T-helper 17 cell (primary cell): ENCODE data around the gene SGCB. TPM values are rescaled to one million over a fixed set of nuclear protein-coding genes. Genes with fewer than 3 reads are reported as not detected.
A peak's percentile ranks its signal among the peaks of the same experiment; 100 is the strongest.

ENCODE experiments used
- ATAC-seq: fragments of 150-1000 bp; cut with Tn5 transposase; 2 replicates; pipeline ENCODE4 v1.10.0; 2021; ENCODE audit warnings: mild to moderate bottlenecking, moderate library complexity
- DNase-seq, 3 donors: peaks; one replicate each; pipeline versions ENCODE4 v3.0.0 to v3.0.0-alpha.2; 2020 to 2021
- H3K9me3 ChIP-seq: one replicate; pipeline ENCODE4 v1.7.0; 2013; ENCODE audit warnings: low read length, mild to moderate bottlenecking; ENCODE audit not compliant: control insufficient read depth, poor library complexity, severe bottlenecking
- H3K27ac Mint-ChIP-seq: one replicate; pipeline ENCODE4 v1.8.0; 2022; ENCODE audit warnings: mild to moderate bottlenecking, moderate library complexity, mixed read lengths
- H3K27me3 Mint-ChIP-seq: one replicate; pipeline ENCODE4 v1.8.0; 2022; ENCODE audit warnings: mixed read lengths
- H3K36me3 Mint-ChIP-seq: one replicate; pipeline ENCODE4 v1.8.0; 2022; ENCODE audit warnings: low read depth, mixed read lengths
- H3K4me1 Mint-ChIP-seq: one replicate; pipeline ENCODE4 v1.8.0; 2022; ENCODE audit warnings: mild to moderate bottlenecking, mixed read lengths
- H3K4me3 Mint-ChIP-seq: one replicate; pipeline ENCODE4 v1.8.0; 2022; ENCODE audit warnings: mild to moderate bottlenecking, moderate library complexity, mixed read lengths
- total RNA-seq, 4 donors: library from RNA in 2 of 4; stranded (reverse) in 2 of 4; gene quantifications; one replicate each; pipeline ENCODE4 v1.2.3 and lab custom pipeline; 2022 to 2026

SGCB gene
- total RNA-seq, 2 donors from 2014 or later, result 5.6 to 6.6 TPM

- Mint-ChIP-seq H3K27me3 (peaks cover 77% of the 10 kb centered on the region), H3K36me3 (peaks cover 5% of the 10 kb centered on the region), H3K4me1 (peaks cover 13% of the 10 kb centered on the region), H3K4me3 (peak overlapping the region; percentile 84), H3K27ac (no peak overlapping the region)
- ATAC-seq (peak; percentile 54), DNase-seq (no peak)
- no peaks in the 10 kb centered on the region for H3K9me3 ChIP-seq
Observed at GRCh38 chr4:52051615-52052474, 13.7 kb upstream of the SGCB start.

DNA sequence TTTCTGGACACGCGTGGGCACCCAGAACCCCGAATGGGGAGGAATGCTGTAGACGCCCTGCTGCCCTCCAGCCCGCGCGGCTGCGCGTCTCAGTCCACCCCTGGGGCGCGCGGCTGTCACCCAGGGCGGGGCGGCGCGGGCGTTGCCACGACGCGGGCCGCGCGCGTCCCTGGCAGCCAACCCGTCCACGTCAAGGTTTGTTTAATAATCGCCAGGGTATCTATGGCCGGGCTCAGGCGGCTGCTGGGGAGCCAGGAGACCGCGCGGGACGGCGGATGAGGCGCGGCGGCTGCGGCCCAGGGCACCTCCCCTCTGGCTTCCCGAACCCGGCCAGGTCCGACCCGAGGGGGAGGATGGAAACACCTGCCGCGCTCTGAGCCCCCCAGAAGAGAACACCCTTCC lies 13.1 kb upstream of the SGCB start, which contains the start of gene SPATA18:
SPATA18 (plus strand) TSS at position 92 of the 402 bp plus-strand sequence. CDS start 401 bp downstream, outside the sequence.
- peaks cover 5% of the 10 kb centered on the region for H3K36me3 Mint-ChIP-seq
- H3K4me1 Mint-ChIP-seq, result peaks cover 13% of the 10 kb centered on the region
- no peak within 1 kb of the TSS for H3K27ac Mint-ChIP-seq
- ATAC-seq, result peak; percentile 65
- H3K9me3 ChIP-seq, result no peaks in the 10 kb centered on the region
- no peak for DNase-seq
- H3K4me3 Mint-ChIP-seq, result peak within 1 kb of the TSS; percentile 84
- peaks cover 77% of the 10 kb centered on the region for H3K27me3 Mint-ChIP-seq

- H3K27me3 Mint-ChIP-seq, result peaks cover 79% of the 10 kb centered on the region
- peaks cover 13% of the 10 kb centered on the region for H3K4me1 Mint-ChIP-seq
- H3K36me3 Mint-ChIP-seq, result peaks cover 5% of the 10 kb centered on the region
- ATAC-seq, result no peak
- no peaks in the 10 kb centered on the region for H3K9me3 ChIP-seq
- no peak overlapping the region for H3K27ac Mint-ChIP-seq
- DNase-seq, result no peak
- H3K4me3 Mint-ChIP-seq, result no peak overlapping the region
Observed at GRCh38 chr4:52049266-52049665, 11.2 kb upstream of the SGCB start.

DNA sequence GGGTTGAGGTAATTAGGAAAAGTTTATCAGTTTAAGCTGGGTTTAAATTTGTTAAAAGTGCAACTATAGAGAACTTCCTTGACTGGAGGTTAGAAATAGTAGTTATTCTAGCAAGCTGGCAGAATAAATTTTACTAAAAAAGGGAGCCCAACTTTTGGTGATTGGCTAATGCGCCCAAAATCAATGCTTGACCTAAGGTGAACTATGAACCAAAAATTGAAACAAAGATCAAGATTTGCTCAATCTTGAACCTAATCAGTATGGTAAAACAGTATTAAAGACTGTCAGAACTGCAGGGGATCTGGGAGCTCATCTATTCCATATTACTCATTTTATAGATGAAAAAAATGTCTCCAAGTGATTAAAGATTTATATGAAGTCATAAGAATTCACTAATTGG lies 6.9 kb upstream of the SGCB start:
- DNase-seq, result no peak
- Mint-ChIP-seq H3K4me3 (no peak overlapping the region), H3K27me3 (peaks cover 86% of the 10 kb centered on the region), H3K4me1 (no peaks in the 10 kb centered on the region), H3K36me3 (peaks cover 5% of the 10 kb centered on the region), H3K27ac (no peak overlapping the region)
- H3K9me3 ChIP-seq, result no peaks in the 10 kb centered on the region
- ATAC-seq, result no peak

GRCh38 chr4:52037689-52038102 lies 403 bp downstream of the SGCB start:
- H3K36me3 Mint-ChIP-seq, result peaks cover 14% of the 10 kb centered on the region
- H3K9me3 ChIP-seq, result no peaks in the 10 kb centered on the region
- DNase-seq, result no peak
- peaks cover 29% of the 10 kb centered on the region for H3K4me1 Mint-ChIP-seq
- peak overlapping the region; percentile 84 for H3K27ac Mint-ChIP-seq
- peak overlapping the region; percentile 92 for H3K4me3 Mint-ChIP-seq
- peak; percentile 47 for ATAC-seq
- peaks cover 36% of the 10 kb centered on the region for H3K27me3 Mint-ChIP-seq

- H3K9me3 ChIP-seq, result no peaks in the 10 kb centered on the region
- Mint-ChIP-seq H3K27ac (peak overlapping the region; percentile 84), H3K4me1 (peaks cover 29% of the 10 kb centered on the region), H3K27me3 (peaks cover 29% of the 10 kb centered on the region), H3K4me3 (peak overlapping the region; percentile 92), H3K36me3 (peaks cover 12% of the 10 kb centered on the region)
- ATAC-seq, result no peak
- no peak for DNase-seq
Observed at GRCh38 chr4:52036886-52037530, 1.1 kb downstream of the SGCB start.

- H3K27ac Mint-ChIP-seq, result peak overlapping the region; percentile 60
- peaks cover 11% of the 10 kb centered on the region for H3K36me3 Mint-ChIP-seq
- DNase-seq, result no peak
- H3K4me3 Mint-ChIP-seq, result no peak overlapping the region
- peaks cover 31% of the 10 kb centered on the region for H3K4me1 Mint-ChIP-seq
- H3K9me3 ChIP-seq, result no peaks in the 10 kb centered on the region
- ATAC-seq, result no peak
- peaks cover 12% of the 10 kb centered on the region for H3K27me3 Mint-ChIP-seq
Observed at GRCh38 chr4:52035190-52035589, 2.9 kb downstream of the SGCB start.

- Mint-ChIP-seq H3K27me3 (no peaks in the 10 kb centered on the region), H3K27ac (no peak overlapping the region), H3K4me3 (no peak overlapping the region), H3K36me3 (peaks cover 13% of the 10 kb centered on the region), H3K4me1 (peaks cover 22% of the 10 kb centered on the region)
- DNase-seq (no peak), ATAC-seq (no peak)
- no peaks in the 10 kb centered on the region for H3K9me3 ChIP-seq
Observed at GRCh38 chr4:52032005-52032404, 6.1 kb downstream of the SGCB start.

GRCh38 chr4:52028970-52029369 lies 9.1 kb downstream of the SGCB start:
- ATAC-seq, result no peak
- Mint-ChIP-seq H3K4me1 (peaks cover 7% of the 10 kb centered on the region), H3K36me3 (peaks cover 4% of the 10 kb centered on the region), H3K4me3 (no peak overlapping the region), H3K27ac (no peak overlapping the region), H3K27me3 (no peaks in the 10 kb centered on the region)
- no peaks in the 10 kb centered on the region for H3K9me3 ChIP-seq
- no peak for DNase-seq

- no peaks in the 10 kb centered on the region for H3K9me3 ChIP-seq
- H3K27ac Mint-ChIP-seq, result peak within 1 kb of the TSS; percentile 14
- no peak within 1 kb of the TSS for H3K4me3 Mint-ChIP-seq
- no peaks in the 10 kb centered on the region for H3K36me3 Mint-ChIP-seq
- ATAC-seq (no peak), DNase-seq (no peak)
- no peaks in the 10 kb centered on the region for H3K27me3 Mint-ChIP-seq
- H3K4me1 Mint-ChIP-seq, result peaks cover 2% of the 10 kb centered on the region
Observed at GRCh38 chr4:52019936-52020657, 18.0 kb downstream of the SGCB start, which contains the start of gene LRRC66. Gene LRRC66, minus strand, starts transcription at chr4:52020363. Its CDS starts 2,750 bp downstream, at chr4:52017613.

GRCh38 chr4:52017814-52018213 lies 20.3 kb downstream of the SGCB start:
- Mint-ChIP-seq H3K27me3 (no peaks in the 10 kb centered on the region), H3K4me3 (no peak overlapping the region), H3K36me3 (no peaks in the 10 kb centered on the region), H3K27ac (no peak overlapping the region), H3K4me1 (no peaks in the 10 kb centered on the region)
- ATAC-seq (no peak), DNase-seq (no peak)
- no peaks in the 10 kb centered on the region for H3K9me3 ChIP-seq

GRCh38 chr4:52016981-52017380 lies 21.1 kb downstream of the SGCB start:
- no peaks in the 10 kb centered on the region for H3K4me1 Mint-ChIP-seq
- no peak overlapping the region for H3K27ac Mint-ChIP-seq
- ATAC-seq (no peak), DNase-seq (no peak)
- H3K27me3 Mint-ChIP-seq, result no peaks in the 10 kb centered on the region
- H3K4me3 Mint-ChIP-seq, result no peak overlapping the region
- no peaks in the 10 kb centered on the region for H3K36me3 Mint-ChIP-seq
- no peaks in the 10 kb centered on the region for H3K9me3 ChIP-seq

GRCh38 chr4:52015366-52015765 lies 22.7 kb downstream of the SGCB start:
- Mint-ChIP-seq H3K4me1 (no peaks in the 10 kb centered on the region), H3K36me3 (no peaks in the 10 kb centered on the region), H3K27me3 (no peaks in the 10 kb centered on the region), H3K4me3 (no peak overlapping the region), H3K27ac (no peak overlapping the region)
- H3K9me3 ChIP-seq, result no peaks in the 10 kb centered on the region
- ATAC-seq (no peak), DNase-seq (no peak)
